ENCODE measurements around the gene DLG2.

Gene DLG2

DNA sequence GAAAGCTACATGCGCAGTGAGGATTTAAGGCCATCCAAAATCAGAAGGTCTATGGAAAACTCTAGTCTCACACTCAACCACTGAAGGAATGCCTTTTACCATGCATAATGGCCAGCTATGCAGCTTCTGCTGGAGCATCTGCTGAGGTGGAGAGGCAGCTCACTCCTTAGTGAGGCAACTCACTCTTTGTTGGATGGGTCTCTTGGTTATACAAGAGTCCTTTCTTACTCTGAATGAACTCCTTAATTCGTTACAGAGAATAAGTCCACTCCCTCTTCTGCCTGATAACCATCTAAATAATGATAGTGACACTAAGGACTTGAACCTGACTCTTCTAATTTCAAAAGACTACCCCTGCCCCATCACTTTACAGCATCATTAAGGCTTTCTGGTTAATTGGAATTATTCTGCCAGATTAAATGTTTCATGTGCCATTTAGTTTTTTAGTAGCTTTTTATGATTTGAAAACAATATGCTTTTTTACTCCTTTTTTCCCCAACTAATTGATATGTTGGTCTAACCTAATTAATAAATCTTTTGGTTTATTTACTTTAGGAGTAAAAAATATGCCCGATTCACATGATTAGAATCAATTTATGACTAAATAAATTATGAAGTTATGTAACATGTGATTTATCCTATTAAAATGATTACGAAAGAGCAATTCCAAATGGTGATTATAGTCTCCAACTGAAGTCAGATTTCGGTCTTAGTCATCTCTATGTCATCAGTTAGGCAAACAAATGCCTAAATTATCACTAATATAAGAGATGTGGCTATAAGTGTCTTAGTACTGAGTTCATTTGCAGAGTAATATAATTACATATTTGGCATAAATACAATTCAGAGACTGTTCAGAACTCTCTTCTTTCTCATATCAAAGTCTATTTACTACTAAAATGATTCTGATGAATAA, 2054.3 kb downstream of the DLG2 start:
- no peak for DNase-seq

DNA sequence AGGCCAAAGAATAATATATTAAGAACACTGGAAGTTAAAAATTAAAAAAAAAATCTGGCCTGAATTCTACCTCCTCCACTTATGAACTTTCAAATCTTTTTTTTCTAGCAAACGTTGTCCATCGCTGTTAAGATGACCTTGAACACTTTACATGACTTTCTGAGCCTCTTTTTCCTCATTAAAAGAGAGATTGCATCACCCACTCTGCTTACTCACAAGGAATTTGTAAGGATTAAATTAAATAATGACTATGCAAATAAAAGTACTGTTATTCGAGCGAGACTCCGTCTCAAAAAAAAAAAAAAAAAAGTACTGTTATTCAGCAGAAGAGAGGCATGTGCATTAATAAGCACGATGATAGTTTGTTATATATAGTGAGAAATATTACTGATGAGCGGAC, 2055.8 kb downstream of the DLG2 start:
- no peak for DNase-seq

GRCh38 chr11:83569134-83569805, 2057.9 kb downstream of the DLG2 start:
- DNase-seq = no peak

GRCh38 chr11:83568516-83568915, 2058.6 kb downstream of the DLG2 start:
- DNase-seq = no peak

- no peak for DNase-seq
Measured at GRCh38 chr11:83566950-83567349, 2060.2 kb downstream of the DLG2 start.

DNA sequence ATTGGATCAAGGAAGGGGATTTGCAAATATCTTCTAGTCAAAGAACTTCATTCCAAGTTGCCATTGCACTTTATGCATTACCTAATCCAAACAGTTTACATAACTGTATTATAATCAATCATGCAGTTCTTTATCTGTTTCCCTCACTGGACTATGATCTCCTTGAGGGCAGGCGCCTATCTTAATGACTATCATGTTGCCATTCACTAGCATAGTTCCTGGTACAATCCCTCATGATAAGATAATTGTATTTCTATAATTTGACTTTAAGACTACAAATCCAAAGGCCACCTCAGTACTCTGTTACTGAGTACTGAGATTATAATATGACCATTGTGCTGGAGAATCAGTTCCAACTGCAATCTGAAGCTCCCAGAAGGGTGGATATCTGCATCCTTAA, 2062.3 kb downstream of the DLG2 start:
- no peak for DNase-seq

GRCh38 chr11:83558281-83558680, 2068.9 kb downstream of the DLG2 start:
- DNase-seq = no peak

DNA sequence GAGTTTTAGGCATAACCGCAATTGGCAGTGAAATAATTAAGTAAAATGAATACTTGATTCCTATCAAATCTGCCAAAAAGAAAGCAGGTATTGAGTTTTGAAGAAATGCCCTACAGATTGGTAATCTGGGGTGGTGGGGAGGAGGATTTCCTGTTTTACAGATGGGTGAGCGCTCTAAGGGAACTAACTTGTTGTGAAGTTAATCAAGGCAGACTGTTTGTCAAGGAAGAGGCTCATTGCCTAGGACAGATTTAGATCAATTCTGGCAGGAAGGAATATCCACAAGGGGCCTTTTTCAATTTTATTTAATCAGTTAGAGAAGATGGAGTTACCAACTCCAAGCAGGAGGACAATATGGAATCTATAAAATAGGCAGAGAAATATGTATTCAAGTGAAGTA, 2069.5 kb downstream of the DLG2 start:
- no peak for DNase-seq

GRCh38 chr11:83554876-83555275, 2072.3 kb downstream of the DLG2 start:
- DNase-seq = no peak

DNA sequence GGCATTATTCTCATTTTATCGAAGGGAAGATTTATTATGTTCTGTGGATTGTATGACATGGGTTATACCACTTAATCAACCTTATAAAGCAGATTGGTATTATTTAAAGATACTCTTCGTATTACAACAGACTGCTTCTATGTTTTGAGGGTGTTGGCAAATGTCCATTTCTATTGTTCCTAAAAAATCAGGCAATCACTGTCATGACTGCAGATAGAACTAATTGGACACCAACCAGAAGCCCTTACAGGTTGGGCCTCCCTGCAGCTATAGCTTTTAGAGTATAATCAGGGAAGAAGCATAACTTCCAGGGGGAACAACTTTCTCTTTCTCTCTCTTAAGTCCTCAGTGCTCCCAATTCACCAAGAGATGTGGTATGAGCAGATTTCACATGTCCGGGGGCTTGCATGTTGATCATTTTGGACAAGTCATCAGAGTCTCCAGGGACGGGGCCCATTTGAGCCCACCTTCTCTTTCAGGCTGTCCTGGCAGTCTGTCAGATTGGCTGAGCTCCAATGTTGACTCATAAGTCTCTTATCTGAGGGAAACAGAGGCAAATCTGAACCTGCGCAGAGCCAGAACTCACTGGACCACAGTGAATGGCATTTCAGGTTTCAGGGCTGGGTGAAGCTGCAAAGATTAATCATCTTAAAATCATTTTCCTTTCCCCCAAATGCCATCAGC, 2077.0 kb downstream of the DLG2 start:
- no peak for DNase-seq

DNA sequence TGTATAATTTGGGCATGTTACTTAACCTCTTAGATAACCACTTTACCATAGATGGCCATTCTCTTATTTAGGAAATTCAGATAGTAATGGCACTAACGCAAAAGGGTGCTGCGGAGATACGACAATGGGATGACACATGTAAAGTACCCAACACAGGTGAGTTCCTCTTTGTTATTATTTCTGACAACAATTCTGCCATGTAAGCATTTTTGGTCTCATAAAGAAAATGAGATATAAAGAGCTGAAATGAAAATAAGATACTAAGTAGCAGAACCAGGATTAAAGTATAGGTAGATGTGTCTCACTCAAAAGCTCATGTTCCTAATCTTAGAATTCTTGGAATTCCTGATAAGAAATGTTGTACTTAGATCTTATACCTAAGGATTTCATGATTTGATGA, 2080.8 kb downstream of the DLG2 start:
- no peak for DNase-seq

DNA sequence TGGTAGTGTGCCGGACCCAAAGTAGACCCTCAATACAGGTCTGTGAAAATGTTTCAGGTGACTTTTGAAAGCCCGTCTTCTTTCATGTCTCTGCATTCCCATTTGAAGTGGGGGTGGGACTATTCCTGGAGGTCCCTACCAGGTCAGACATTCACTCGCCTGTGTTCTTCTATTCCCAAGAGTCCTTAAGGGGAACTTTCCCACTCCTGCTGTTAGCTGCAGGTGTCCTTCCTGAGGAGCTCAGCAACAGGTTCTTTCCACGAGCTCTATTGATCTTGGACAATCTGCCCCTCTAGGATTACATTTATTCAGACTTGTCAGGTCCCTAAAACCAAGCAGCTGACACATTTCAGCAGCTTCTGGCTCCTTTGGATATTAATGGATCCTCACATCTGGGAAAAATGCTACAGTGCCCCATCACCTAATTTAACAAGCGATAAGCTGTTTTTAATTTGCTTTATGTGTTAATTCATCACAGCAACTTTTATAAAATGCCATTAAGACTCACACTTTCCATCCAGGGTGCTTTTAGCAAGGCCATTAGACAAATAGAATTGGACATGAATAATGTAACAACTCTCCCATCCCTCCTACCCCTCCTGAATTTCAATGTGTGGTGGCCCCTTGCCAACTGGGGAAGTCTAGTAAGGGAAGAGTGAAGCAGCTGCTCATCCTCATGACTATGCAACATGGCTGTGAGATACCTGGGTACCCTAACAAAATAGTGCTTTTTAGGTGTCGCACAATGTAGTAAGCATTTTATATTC, 2081.5 kb downstream of the DLG2 start:
- DNase-seq = no peak

- DNase-seq = no peak
Measured at GRCh38 chr11:83544846-83545245, 2082.3 kb downstream of the DLG2 start.

DNA sequence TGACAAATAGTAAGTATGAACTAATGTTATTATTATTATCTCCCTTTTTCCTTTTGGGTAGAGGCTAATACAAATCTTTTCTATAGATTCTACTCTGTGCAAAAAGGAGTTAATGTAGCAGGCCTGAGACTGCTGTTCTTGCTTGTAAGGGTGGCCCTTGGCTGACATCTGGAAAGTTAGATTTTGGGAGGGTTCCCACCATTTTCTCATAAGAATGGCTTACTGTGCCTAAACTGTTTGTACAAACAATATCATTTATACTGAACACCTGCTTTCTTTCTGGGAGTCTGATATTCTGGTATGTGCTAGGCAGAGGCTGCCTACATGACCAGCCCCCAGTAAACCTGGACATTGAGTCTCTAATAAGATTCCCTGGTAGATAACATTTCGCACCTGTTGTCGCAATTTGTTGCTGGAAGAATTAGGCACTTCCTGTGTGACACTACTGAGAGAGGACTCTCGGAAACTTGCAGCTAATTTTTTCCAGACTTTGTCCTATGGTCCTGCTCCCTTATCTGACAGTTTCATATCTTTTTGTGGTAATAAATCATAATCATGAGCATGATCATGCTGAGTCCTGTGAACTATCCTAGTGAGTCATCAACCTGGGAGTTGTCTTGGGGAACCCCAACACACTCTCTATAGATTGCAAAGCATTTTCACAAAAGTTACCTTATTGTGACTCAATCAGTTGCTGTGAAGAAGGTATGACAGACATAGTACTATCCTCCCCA, 2083.3 kb downstream of the DLG2 start:
- no peak for DNase-seq

DNA sequence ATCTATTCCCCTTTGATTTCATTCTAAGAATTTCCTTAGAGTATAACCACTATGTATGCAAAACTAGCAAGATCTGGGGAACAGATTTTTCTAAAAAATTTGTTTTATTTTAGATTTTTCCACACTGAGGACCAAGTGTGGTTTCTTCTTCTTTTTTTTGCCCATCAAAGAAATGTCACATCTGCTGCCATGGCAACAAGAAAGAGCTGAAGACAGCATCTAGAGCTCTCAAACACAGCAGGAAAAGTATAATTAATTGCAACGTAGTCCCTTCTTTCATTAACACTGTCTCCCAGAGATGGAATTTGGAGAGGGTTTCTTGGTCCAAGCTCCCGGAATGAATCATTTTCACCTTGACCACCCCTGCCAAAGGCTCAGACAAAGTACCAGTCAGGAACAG, 2084.3 kb downstream of the DLG2 start:
- no peak for DNase-seq

DNA sequence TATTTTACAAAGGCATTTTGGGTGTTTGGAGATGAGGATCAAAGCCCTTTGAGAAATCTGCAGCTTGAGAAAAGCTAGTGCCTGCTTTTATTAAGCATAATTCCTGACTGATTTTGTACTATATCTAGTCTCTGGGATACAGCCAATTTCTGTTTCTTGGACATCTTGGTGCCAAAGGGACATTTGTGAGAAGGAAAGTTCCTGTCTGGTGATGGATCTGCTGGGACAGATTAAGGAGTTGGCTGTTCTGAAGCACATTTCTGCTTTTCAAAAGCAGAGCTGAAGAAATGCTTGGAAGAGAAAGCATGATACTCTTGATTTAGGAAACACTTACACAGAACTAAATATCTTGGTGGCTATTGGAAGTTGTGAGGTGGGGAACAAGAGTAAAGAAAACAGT, 2086.4 kb downstream of the DLG2 start:
- DNase-seq = no peak

DNA sequence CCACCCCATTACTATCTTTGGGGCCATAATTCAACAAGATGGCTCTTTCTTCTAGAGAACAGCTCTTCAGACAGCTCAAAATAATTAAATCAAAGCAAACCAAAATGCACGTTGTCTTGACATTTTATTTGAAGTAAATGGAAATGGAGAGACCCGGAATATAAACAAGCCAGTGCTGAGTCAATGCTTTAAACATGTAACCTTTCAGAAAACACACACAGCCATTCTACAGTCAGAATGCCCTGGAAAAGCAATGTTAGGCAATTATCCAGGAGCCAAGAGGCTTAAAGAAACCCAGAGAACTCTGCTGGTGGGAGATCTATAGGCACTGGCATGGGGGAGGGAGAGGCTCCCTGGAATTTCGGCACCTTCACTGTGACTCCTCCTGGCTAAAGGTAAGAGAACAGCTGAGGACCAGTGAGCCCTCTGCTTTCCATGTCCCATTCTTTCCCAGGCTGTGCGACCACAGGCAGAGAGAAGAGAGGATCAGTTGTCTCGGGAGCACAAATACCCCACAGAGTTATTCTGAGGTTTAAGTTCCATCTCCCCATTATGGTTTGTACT, 2086.9 kb downstream of the DLG2 start:
- DNase-seq = no peak

DNA sequence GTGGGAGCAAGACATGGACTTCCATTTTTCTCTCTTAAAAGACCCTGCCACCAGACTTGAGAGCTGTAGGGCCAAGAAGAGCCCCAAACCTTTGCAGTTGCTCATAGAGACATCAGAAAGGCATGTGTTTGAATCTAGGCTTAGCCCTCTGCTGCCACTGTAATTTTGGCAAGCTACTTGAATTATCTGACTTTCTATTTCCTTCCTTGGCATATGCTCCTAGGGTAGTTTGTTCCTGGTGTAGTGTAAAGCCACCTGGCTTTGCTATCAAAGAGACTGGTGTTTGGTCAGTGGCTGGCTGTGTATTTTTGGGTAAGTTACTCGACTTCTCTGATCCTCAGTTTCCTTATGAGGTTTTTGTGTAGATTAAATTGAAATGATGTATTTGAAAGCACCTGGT, 2088.9 kb downstream of the DLG2 start:
- DNase-seq = no peak

DNA sequence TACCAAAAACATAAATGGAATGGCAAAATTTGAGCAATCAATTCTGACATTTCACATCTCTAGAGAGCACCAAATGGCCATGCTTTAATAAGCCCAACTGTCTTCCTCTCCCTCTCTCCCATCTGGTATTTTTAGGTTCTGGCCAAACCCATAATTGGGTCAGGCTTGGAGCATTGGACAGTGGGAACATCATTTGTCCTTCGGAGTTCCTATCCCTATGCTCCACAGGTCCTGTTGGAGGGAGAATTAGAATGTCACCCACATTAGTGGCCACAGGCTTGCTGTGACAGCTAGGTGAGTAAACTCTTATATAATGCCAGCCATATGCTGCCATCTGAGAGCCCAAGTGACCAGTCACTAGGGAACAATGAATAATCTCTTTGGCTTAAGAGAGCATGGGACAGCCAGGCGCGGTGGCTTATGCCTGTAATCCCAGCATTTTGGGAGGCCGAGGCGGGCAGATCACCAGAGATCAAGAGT, 2090.0 kb downstream of the DLG2 start:
- no peak for DNase-seq

DNA sequence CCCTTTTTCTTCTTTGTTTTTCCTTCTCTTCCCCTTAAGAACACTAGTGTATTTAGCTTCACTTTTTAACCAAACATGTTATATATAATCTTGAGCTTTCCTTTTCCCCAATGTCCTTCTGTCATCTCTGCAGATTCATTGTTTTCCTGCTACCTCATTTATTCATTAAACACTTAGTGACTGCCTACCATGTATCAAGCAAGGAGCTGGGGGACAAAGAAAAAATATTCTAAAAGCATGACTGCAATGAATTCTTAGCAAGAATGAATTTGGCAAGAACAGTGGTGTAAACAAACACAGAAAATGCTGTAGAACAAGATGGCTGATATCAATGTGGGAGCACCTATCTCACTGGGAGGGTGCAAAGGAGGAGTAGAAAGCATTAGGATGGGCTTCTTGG, 2094.0 kb downstream of the DLG2 start:
- DNase-seq = no peak

DNA sequence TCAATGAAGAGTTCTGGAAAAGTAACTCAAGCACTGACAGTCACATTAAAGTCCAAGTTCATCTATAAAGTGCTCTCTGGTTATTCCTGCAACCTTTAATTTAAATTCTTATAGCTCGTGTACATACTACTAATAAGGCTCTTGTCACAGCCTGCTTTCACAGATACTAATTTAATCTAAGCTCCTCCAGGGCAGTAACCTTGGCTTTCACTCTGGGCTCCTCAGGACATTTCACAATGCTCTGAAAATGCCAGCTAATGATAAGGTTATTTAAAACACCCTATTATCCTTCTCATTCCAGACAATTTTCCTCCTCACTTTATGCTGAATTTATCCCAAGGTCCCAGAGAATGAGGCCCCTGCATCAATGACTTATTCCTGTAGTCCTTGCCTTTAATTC, 2098.3 kb downstream of the DLG2 start:
- no peak for DNase-seq

- DNase-seq = no peak
Measured at GRCh38 chr11:83528225-83528624, 2098.9 kb downstream of the DLG2 start.
